ENCODE data around the gene GABRB1. TPM values are rescaled to one million over a fixed set of nuclear protein-coding genes. Genes with fewer than 3 reads are reported as not detected.

The GABRB1 gene
- total RNA-seq, 2 experiments from 2014 or later, result not detected

DNA sequence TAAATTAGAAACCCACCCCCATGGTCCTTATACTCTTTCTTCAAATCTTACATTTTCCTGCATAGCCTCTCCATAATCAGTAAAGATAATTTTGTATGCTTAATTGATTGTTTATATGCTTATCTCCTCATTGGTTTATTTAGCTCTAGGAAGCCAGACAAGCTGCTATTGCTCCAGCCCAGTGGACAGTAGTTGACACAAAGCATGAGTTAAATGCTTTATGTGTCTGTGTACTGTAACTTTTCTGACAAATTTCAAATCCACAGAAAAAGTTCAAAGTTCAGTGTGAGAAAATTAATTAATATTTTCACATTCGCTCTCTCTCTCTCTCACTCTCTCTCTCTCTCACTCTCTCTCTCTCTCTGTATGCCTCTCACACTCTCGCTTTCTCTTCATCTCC, 181.7 kb downstream of the GABRB1 start:
- no peak overlapping the region for H3K27ac Mint-ChIP-seq
- POLR2A ChIA-PET, result no interaction called here
- no peaks in the 10 kb centered on the region for H3K4me1 Mint-ChIP-seq
- CTCF ChIA-PET, result no interaction called here
- H3K4me3 Mint-ChIP-seq, result no peak overlapping the region
- H3K27me3 Mint-ChIP-seq, result no peaks in the 10 kb centered on the region
- no peak for DNase-seq
- no peaks in the 10 kb centered on the region for H3K36me3 Mint-ChIP-seq (ENCODE audit: low read depth)
- H3K9me3 Mint-ChIP-seq, result no peaks in the 10 kb centered on the region

DNA sequence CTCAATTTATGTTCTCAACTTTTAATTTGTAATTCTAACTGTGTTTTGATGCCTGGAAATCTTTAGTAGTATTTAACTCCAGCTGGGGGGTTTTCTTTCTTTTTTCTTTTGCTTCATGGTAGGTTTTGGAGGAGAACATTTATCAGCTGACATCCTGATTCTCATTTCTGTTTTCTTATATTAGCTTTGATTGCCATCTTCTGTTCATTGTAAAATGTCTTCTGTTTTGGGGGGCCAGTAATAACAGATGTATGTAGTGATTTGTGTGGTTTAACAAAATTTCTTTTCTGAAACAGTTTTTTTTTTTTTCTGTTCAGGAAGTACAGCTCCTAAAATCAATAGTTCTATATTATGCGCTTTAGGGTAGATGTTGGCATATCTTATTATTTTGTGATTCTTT, 182.2 kb downstream of the GABRB1 start:
- Mint-ChIP-seq H3K9me3 (no peaks in the 10 kb centered on the region), H3K27me3 (no peaks in the 10 kb centered on the region), H3K4me3 (no peak overlapping the region), H3K36me3 (ENCODE audit: low read depth) (no peaks in the 10 kb centered on the region), H3K4me1 (no peaks in the 10 kb centered on the region), H3K27ac (no peak overlapping the region)
- ChIA-PET CTCF (no interaction called here), POLR2A (no interaction called here)
- no peak for DNase-seq

DNA sequence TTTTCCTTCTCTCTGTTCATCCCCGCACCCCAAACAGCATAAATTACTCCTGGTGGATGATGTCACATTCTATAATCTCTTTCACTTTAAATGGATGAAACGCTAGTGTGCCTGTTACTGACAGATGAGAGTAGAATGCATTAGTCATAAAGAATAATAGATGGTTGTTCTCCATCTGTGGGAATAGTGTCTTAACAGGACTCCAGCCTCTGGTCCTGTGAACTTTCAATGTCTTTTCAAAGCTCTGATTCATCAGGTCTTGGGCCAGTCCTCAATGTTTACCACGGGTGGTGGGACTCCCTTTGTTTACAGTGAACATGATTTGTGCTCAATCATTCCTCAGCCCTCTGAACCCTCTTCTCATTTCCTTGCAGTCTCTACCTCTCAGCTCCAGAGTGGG, 182.6 kb downstream of the GABRB1 start:
- ChIA-PET CTCF (no interaction called here), POLR2A (no interaction called here)
- no peaks in the 10 kb centered on the region for H3K4me1 Mint-ChIP-seq
- H3K27me3 Mint-ChIP-seq, result no peaks in the 10 kb centered on the region
- no peaks in the 10 kb centered on the region for H3K9me3 Mint-ChIP-seq
- DNase-seq, result no peak
- no peak overlapping the region for H3K4me3 Mint-ChIP-seq
- no peaks in the 10 kb centered on the region for H3K36me3 Mint-ChIP-seq (ENCODE audit: low read depth)
- no peak overlapping the region for H3K27ac Mint-ChIP-seq

GRCh38 chr4:47215759-47216158, 184.4 kb downstream of the GABRB1 start:
- POLR2A ChIA-PET, result no interaction called here
- no peaks in the 10 kb centered on the region for H3K4me1 Mint-ChIP-seq
- no peaks in the 10 kb centered on the region for H3K36me3 Mint-ChIP-seq (ENCODE audit: low read depth)
- H3K4me3 Mint-ChIP-seq, result no peak overlapping the region
- peaks cover 2% of the 10 kb centered on the region for H3K27me3 Mint-ChIP-seq
- no peak overlapping the region for H3K27ac Mint-ChIP-seq
- CTCF ChIA-PET, result no interaction called here
- H3K9me3 Mint-ChIP-seq, result no peaks in the 10 kb centered on the region
- no peak for DNase-seq

DNA sequence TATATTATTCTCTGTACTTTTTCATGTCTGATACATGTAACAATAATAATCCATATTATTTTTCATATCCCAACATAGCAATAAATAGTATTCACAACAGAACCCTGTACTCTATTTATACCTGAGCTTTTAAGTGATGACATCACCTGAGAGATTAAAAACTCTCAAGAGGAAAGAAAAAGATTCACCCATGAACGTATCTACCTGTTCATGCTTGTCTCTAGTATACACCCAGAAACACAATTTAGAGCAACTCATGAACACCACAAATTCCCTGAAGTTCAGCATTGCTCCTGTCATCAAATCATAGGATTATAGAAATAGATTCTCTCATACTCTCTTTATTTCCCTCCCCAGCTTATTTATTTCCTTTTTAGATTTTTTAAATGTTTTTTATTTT, 185.9 kb downstream of the GABRB1 start:
- Mint-ChIP-seq H3K36me3 (ENCODE audit: low read depth) (no peaks in the 10 kb centered on the region), H3K27ac (no peak overlapping the region), H3K4me1 (no peaks in the 10 kb centered on the region), H3K9me3 (no peaks in the 10 kb centered on the region), H3K27me3 (peaks cover 2% of the 10 kb centered on the region), H3K4me3 (no peak overlapping the region)
- POLR2A ChIA-PET, result no interaction called here
- CTCF ChIA-PET, result no interaction called here
- no peak for DNase-seq

GRCh38 chr4:47217884-47218283, 186.5 kb downstream of the GABRB1 start:
- CTCF ChIA-PET, result no interaction called here
- Mint-ChIP-seq H3K27ac (no peak overlapping the region), H3K27me3 (peaks cover 2% of the 10 kb centered on the region), H3K9me3 (no peaks in the 10 kb centered on the region), H3K4me3 (no peak overlapping the region), H3K36me3 (ENCODE audit: low read depth) (no peaks in the 10 kb centered on the region), H3K4me1 (no peaks in the 10 kb centered on the region)
- no peak for DNase-seq
- POLR2A ChIA-PET, result no interaction called here

GRCh38 chr4:47218631-47219030, 187.3 kb downstream of the GABRB1 start:
- Mint-ChIP-seq H3K36me3 (ENCODE audit: low read depth) (no peaks in the 10 kb centered on the region), H3K27me3 (peaks cover 2% of the 10 kb centered on the region), H3K4me1 (no peaks in the 10 kb centered on the region), H3K9me3 (no peaks in the 10 kb centered on the region), H3K4me3 (no peak overlapping the region), H3K27ac (no peak overlapping the region)
- DNase-seq, result no peak
- ChIA-PET CTCF (no interaction called here), POLR2A (no interaction called here)

DNA sequence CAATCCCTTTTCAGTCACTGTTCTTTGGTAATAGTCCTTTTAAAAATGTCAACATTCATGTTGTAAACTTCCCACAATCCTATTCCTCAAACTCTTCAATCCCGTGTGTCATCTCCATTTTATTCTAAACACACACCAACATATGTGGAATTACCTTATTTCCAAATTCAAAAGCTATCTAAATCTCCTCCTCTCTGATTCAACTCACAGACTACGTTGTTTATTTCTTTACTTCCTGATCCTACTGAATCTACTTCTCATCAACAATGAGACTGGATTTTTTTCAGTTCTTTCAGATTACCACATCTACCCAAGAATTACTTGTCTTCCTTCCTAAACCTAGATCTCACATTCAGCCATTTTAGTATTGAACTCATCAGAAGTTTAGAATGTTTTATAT, 188.2 kb downstream of the GABRB1 start:
- Mint-ChIP-seq H3K4me1 (no peaks in the 10 kb centered on the region), H3K4me3 (no peak overlapping the region), H3K9me3 (no peaks in the 10 kb centered on the region), H3K27ac (no peak overlapping the region), H3K36me3 (ENCODE audit: low read depth) (no peaks in the 10 kb centered on the region), H3K27me3 (peaks cover 2% of the 10 kb centered on the region)
- CTCF ChIA-PET, result no interaction called here
- no peak for DNase-seq
- POLR2A ChIA-PET, result no interaction called here

GRCh38 chr4:47221721-47222120, 190.4 kb downstream of the GABRB1 start:
- no peaks in the 10 kb centered on the region for H3K4me1 Mint-ChIP-seq
- ChIA-PET POLR2A (no interaction called here), CTCF (no interaction called here)
- no peak overlapping the region for H3K27ac Mint-ChIP-seq
- no peaks in the 10 kb centered on the region for H3K36me3 Mint-ChIP-seq (ENCODE audit: low read depth)
- peaks cover 2% of the 10 kb centered on the region for H3K27me3 Mint-ChIP-seq
- no peaks in the 10 kb centered on the region for H3K9me3 Mint-ChIP-seq
- no peak for DNase-seq
- no peak overlapping the region for H3K4me3 Mint-ChIP-seq

GRCh38 chr4:47222276-47222675, 190.9 kb downstream of the GABRB1 start:
- DNase-seq, result no peak

DNA sequence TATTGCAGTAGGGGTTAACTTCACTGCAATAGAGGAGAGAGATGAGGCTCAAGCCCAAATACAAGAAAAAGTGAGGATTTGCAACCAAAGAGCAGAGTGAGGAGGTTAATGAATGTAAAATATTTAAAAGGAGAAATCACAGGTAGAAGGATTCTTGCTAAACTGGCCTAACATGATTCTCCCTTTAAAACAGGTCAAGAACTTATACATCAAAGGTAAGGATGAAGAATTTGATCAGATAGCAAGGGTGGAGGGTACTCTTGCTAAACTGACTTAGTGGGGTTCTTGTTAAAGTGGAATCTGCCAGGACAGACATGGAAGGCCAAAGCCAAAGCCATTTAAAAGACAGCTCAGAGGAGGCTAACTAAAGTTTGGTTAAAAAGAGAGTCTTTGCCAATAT, 193.0 kb downstream of the GABRB1 start:
- Mint-ChIP-seq H3K27me3 (peaks cover 2% of the 10 kb centered on the region), H3K36me3 (ENCODE audit: low read depth) (no peaks in the 10 kb centered on the region), H3K4me1 (no peaks in the 10 kb centered on the region), H3K9me3 (no peaks in the 10 kb centered on the region), H3K4me3 (no peak overlapping the region), H3K27ac (no peak overlapping the region)
- ChIA-PET POLR2A (no interaction called here), CTCF (no interaction called here)
- DNase-seq, result no peak

More at GRCh38 chr4:47222276-47222675, 190.9 kb downstream of the GABRB1 start:
- peaks cover 2% of the 10 kb centered on the region for H3K27me3 Mint-ChIP-seq
- CTCF ChIA-PET, result no interaction called here
- no peak overlapping the region for H3K27ac Mint-ChIP-seq
- H3K9me3 Mint-ChIP-seq, result no peaks in the 10 kb centered on the region
- POLR2A ChIA-PET, result no interaction called here
- H3K36me3 Mint-ChIP-seq (ENCODE audit: low read depth), result no peaks in the 10 kb centered on the region
- H3K4me1 Mint-ChIP-seq, result no peaks in the 10 kb centered on the region
- H3K4me3 Mint-ChIP-seq, result no peak overlapping the region

- CTCF ChIA-PET, result no interaction called here
- Mint-ChIP-seq H3K36me3 (ENCODE audit: low read depth) (no peaks in the 10 kb centered on the region), H3K27ac (no peak overlapping the region)
These were observed 204.4 kb downstream of the GABRB1 start for GRCh38 chr4:47235721-47236120.

DNA sequence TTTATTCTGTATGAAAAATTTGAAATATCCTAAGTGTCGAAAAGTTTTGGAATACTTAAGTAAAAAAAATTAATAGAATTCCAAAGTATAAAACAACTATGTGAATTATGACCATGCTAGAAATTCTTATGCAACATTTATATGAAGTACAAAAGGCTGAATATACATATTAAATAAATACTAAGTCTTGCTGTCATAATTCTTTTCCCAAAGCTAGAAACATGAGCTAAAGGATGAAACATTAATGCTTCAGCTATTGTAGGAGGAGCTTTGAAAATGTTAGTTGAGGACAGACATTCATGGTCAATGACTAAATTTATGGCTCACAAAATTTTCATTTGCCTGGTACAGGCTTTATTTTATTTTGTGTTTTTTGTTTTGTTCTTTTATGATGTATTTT, 207.3 kb downstream of the GABRB1 start:
- CTCF ChIA-PET, result no interaction called here

More at GRCh38 chr4:47235721-47236120, 204.4 kb downstream of the GABRB1 start:
- Mint-ChIP-seq H3K4me1 (no peaks in the 10 kb centered on the region), H3K4me3 (no peak overlapping the region), H3K27me3 (peaks cover 4% of the 10 kb centered on the region), H3K9me3 (no peaks in the 10 kb centered on the region)
- no peak for DNase-seq
- POLR2A ChIA-PET, result no interaction called here

DNA sequence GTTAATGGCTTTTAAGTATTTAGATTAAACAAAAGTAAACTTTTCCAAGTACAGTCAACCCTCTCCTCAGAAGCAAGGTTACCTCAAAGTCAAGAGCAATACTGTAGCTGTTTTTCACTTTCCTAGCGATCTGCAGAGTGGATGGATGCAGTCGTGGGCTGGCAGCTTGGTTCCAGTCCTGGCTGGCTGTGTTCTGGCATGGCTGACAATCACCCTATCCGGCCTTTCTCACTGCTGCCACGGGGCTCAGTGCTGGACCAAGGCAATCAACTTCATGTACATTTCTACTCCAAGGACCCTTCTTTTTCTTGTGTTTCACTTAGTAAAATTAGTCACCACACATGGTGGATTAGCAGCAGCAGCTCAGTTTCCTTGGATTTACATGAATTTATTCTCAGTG, 208.3 kb downstream of the GABRB1 start:
- CTCF ChIA-PET, result no interaction called here
- H3K27ac Mint-ChIP-seq, result no peak overlapping the region
- DNase-seq, result no peak
- no peaks in the 10 kb centered on the region for H3K4me1 Mint-ChIP-seq
- H3K4me3 Mint-ChIP-seq, result no peak overlapping the region
- H3K9me3 Mint-ChIP-seq, result no peaks in the 10 kb centered on the region
- POLR2A ChIA-PET, result no interaction called here
- peaks cover 3% of the 10 kb centered on the region for H3K27me3 Mint-ChIP-seq
- H3K36me3 Mint-ChIP-seq (ENCODE audit: low read depth), result no peaks in the 10 kb centered on the region

More for the DNA sequence above, 207.3 kb downstream of the GABRB1 start:
- Mint-ChIP-seq H3K36me3 (ENCODE audit: low read depth) (no peaks in the 10 kb centered on the region), H3K4me1 (no peaks in the 10 kb centered on the region), H3K9me3 (no peaks in the 10 kb centered on the region), H3K27ac (no peak overlapping the region), H3K27me3 (peaks cover 4% of the 10 kb centered on the region), H3K4me3 (no peak overlapping the region)
- DNase-seq, result no peak
- POLR2A ChIA-PET, result no interaction called here

All from activated CD4-positive, alpha-beta T cell treated with anti-CD3 and anti-CD28 coated beads, Interleukin-2, amount 10 ng/mL, durations not matched to agents 7 days and 5 days (primary cell).